ENCODE results near the gene TRA2B.
A peak's percentile ranks its signal among the peaks of the same experiment; 100 is the strongest.

Gene TRA2B

GRCh38 chr3:185937689-185938374 is at the start of gene TRA2B:
TSS of gene TRA2B (minus strand) at chr3:185938014. CDS start at chr3:185937860, 154 bp downstream.
- DNase-seq (ENCODE audit: low read depth, low spot score): peak; percentile 99

GRCh38 chr3:185986198-185986777 is 48.5 kb upstream of the TRA2B start:
- DNase-seq (ENCODE audit: low read depth, low spot score): peak; percentile 64

GRCh38 chr3:185984203-185984602 is 46.4 kb upstream of the TRA2B start:
- no peak for DNase-seq (ENCODE audit: low read depth, low spot score)

- DNase-seq (ENCODE audit: low read depth, low spot score): peak; percentile 87
These were observed 45.8 kb upstream of the TRA2B start for GRCh38 chr3:185983495-185984141.

- DNase-seq (ENCODE audit: low read depth, low spot score): no peak
These were observed 44.8 kb upstream of the TRA2B start for GRCh38 chr3:185982632-185983031.

- DNase-seq (ENCODE audit: low read depth, low spot score): no peak
These were observed 43.8 kb upstream of the TRA2B start for GRCh38 chr3:185981621-185982020.

- DNase-seq (ENCODE audit: low read depth, low spot score): no peak
These were observed 41.9 kb upstream of the TRA2B start for GRCh38 chr3:185979721-185980121.

GRCh38 chr3:185978516-185978915 is 40.7 kb upstream of the TRA2B start:
- DNase-seq (ENCODE audit: low read depth, low spot score): no peak

- no peak for DNase-seq (ENCODE audit: low read depth, low spot score)
These were observed 39.8 kb upstream of the TRA2B start for GRCh38 chr3:185977679-185978040.

GRCh38 chr3:185976977-185977678 is 39.3 kb upstream of the TRA2B start:
- DNase-seq (ENCODE audit: low read depth, low spot score): peak; percentile 88

- DNase-seq (ENCODE audit: low read depth, low spot score): no peak
These were observed 38.3 kb upstream of the TRA2B start for GRCh38 chr3:185976100-185976499.

GRCh38 chr3:185971579-185971978 is 33.8 kb upstream of the TRA2B start:
- DNase-seq (ENCODE audit: low read depth, low spot score): no peak

- DNase-seq (ENCODE audit: low read depth, low spot score): no peak
These were observed 30.4 kb upstream of the TRA2B start for GRCh38 chr3:185968168-185968567.

- DNase-seq (ENCODE audit: low read depth, low spot score): no peak
These were observed 28.8 kb upstream of the TRA2B start for GRCh38 chr3:185966655-185967054.

- DNase-seq (ENCODE audit: low read depth, low spot score): no peak
These were observed 27.7 kb upstream of the TRA2B start for GRCh38 chr3:185965496-185965895.

- DNase-seq (ENCODE audit: low read depth, low spot score): no peak
These were observed 23.9 kb upstream of the TRA2B start for GRCh38 chr3:185961675-185962232.

- no peak for DNase-seq (ENCODE audit: low read depth, low spot score)
These were observed 22.9 kb upstream of the TRA2B start for GRCh38 chr3:185960522-185961288.

- DNase-seq (ENCODE audit: low read depth, low spot score): no peak
These were observed 22.1 kb upstream of the TRA2B start for GRCh38 chr3:185959609-185960521.

GRCh38 chr3:185958626-185959025 is 20.8 kb upstream of the TRA2B start:
- DNase-seq (ENCODE audit: low read depth, low spot score): no peak

- no peak for DNase-seq (ENCODE audit: low read depth, low spot score)
These were observed 18.4 kb upstream of the TRA2B start for GRCh38 chr3:185956244-185956643.
